Measurements from ENCODE around the gene SF3B1. TPM values are rescaled to one million over a fixed set of nuclear protein-coding genes. Genes with fewer than 3 reads are reported as not detected.
"Not testable (repeated sequence)": the region's sequence is repeated elsewhere in the genome, so short reads cannot be mapped to it uniquely, and the experiment has no call there.

SF3B1 gene
- total RNA-seq, 1 experiment from 2014 or later: 250 TPM

DNA sequence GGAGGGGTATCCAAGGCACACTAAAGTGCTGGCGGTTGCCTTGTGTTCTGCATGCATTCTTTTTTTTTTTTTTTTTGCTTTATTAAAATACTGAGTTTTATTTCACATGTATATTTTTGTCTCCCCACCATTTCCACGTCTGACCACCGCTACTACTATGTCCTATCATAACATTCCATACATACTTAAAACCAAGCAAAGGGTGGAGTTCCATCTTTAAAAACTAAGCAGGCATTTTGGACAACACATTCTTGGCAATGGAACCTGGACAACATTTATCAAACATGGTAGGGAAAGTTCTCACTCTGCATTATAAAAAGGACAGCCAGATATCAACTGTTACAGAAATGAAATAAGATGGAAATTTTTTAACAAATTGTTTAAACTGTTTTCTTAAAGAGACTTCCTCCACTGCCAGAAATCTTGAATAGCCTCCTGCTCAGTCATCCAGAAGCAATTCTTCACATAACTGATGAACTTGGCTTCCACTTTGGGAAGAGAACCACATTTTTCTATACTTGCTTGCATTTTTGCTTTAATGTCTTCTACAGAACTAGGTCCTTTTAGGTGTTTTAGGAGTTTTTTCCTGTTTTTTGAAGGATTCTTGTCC lies 55.4 kb downstream of the SF3B1 start:
- H3K36me3 ChIP-seq; H3K27ac ChIP-seq; H3K4me1 ChIP-seq (replicated peaks); H3K27me3 ChIP-seq (replicated peaks); H3K9me3 ChIP-seq (replicated peaks); H3K4me3 ChIP-seq; DNase-seq (ENCODE audit: low read depth in 1 of 2, low spot score in 2 of 2): not testable (repeated sequence)

DNA sequence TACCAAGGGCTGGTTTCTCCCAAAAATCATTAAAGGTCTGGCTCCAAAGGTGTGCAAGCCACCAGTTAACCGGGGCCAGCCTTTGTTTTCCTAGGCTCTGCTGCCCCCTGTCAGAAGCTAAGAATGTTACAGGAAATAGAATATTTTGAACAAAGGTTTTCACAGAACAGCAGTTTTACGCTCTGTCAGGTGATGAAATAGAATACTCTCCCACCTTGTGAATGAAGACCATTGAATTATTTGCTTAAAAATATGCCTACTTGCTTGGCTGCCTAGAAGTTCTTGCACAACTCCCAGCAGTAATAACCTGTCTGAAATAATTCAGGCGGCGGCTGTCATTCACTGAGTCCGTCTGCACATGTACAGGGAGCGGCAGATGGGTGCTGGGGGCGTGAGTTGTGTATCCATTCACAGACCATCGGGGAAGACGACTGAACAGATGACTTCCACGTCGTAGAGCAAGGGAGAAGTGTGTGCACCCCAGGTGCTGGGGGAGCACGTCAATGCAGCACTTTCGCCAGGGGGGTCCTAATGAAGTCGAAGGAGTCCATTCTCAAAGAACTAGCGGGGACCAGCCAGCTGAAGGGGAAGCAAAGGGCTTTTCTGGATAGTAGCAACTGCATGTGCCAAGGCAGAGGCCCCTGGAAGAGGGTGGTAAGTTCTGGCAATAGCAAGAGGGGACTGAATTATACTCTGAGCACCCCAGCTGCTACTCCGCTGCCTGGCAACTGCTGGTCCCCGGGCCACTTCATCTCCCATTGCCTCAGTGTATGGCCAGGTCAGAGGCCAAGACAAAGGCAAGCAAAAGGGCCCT lies 56.1 kb downstream of the SF3B1 start:
- peak in 1 of 2 experiments; percentile 37 for DNase-seq (ENCODE audit: low read depth in 1 of 2, low spot score in 2 of 2)
- Histone ChIP-seq H3K9me3 (replicated peaks) (no peaks in the 10 kb centered on the region), H3K27ac (no peak overlapping the region), H3K4me1 (replicated peaks) (peaks cover 5% of the 10 kb centered on the region; the same call in 1 of the 2 replicates), H3K36me3 (no peaks in the 10 kb centered on the region), H3K27me3 (replicated peaks) (no peaks in the 10 kb centered on the region), H3K4me3 (no peak overlapping the region)

DNA sequence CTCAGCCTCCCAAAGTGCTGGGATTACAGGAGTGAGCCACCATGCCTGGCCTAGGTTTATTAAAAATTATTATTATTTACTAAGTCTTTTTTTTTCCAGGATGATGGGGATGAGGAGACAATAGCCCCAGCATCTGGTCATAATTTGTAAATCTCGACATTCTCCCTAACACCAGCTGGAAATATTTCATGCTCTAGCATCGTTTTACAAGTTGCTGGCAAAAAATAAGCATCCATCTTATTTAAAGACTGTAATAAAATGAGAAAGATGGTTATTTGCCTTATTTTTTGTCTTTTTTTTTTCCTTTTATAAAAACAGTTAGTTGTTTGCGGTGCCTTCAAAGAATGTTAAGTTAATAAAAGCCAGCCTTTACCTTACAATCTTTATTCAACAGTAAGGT lies 56.7 kb downstream of the SF3B1 start:
- H3K36me3 ChIP-seq: no peaks in the 10 kb centered on the region
- H3K4me1 ChIP-seq (replicated peaks): peaks cover 5% of the 10 kb centered on the region; the same call in 1 of the 2 replicates
- DNase-seq (ENCODE audit: low read depth in 1 of 2, low spot score in 2 of 2): no peak
- no peak overlapping the region for H3K4me3 ChIP-seq
- no peaks in the 10 kb centered on the region for H3K9me3 ChIP-seq (replicated peaks)
- no peak overlapping the region for H3K27ac ChIP-seq
- H3K27me3 ChIP-seq (replicated peaks): no peaks in the 10 kb centered on the region

DNA sequence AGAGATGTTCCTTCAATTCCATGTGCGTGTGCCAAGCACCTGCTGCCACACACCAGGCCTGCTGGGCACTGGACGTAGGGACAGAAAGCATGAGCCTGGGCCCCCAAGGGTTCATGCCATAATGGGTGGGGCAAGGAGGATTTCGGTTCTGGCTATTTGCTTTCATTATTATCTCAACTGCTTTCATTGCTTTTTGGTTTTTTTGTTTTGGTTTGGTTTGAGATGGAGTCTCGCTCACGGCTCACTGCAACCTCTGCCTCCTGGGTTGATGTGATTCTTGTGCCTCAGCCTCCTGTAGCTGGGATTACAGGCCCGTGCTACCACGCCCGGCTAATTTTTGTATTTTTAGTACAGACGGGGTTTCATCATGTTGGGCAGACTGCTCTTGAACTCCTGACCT lies 57.2 kb downstream of the SF3B1 start:
- DNase-seq (ENCODE audit: low read depth in 1 of 2, low spot score in 2 of 2): no peak
- Histone ChIP-seq H3K27ac (no peak overlapping the region), H3K36me3 (no peaks in the 10 kb centered on the region)

DNA sequence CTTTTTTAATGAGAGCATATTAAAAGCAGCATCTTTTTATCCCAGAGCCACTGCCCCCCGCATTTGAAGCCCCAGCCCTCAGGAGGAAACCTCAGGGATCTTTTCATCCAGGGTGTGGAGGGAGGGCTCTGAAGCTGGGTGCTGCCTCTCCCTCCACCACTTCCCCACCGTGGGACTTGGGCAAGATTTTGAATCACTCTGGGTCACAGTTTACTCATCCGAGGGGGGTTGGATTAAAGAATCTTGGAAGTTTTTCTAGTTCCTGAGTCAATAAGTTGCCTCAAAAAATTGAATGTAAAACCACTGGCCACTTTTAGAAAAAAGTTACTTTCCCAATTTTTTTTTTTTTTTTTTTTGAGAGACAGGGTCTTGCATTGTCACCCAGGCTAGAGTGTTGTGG lies 62.2 kb downstream of the SF3B1 start:
- Histone ChIP-seq H3K36me3 (no peaks in the 10 kb centered on the region), H3K9me3 (replicated peaks) (no peaks in the 10 kb centered on the region), H3K27me3 (replicated peaks) (no peaks in the 10 kb centered on the region), H3K27ac (no peak overlapping the region), H3K4me3 (no peak overlapping the region), H3K4me1 (replicated peaks) (no peaks in the 10 kb centered on the region)
- no peak for DNase-seq (ENCODE audit: low read depth in 1 of 2, low spot score in 2 of 2)

More for the DNA sequence above, 57.2 kb downstream of the SF3B1 start:
- H3K4me3 ChIP-seq: no peak overlapping the region
- no peaks in the 10 kb centered on the region for H3K27me3 ChIP-seq (replicated peaks)
- H3K9me3 ChIP-seq (replicated peaks): no peaks in the 10 kb centered on the region
- peaks cover 5% of the 10 kb centered on the region; the same call in 1 of the 2 replicates for H3K4me1 ChIP-seq (replicated peaks)

DNA sequence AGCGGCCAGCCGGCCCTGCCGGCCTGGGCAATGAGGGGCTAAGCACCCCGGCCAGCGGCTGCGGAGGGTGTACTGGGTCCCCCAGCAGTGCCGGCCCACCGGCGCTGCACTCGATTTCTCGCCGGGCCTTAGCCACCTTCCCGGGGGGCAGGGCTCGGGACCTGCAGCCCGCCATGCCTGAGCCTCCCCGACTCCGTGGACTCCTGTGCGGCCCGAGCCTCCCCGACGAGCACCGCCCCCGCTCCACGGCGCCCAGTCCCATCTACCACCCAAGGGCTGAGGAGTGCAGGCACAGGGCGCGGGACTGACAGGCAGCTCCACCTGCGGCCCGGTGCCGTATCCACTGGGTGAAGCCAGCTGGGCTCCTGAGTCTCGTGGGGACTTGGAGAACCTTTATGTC lies 64.2 kb downstream of the SF3B1 start:
- H3K4me1 ChIP-seq (replicated peaks); H3K9me3 ChIP-seq (replicated peaks); H3K27ac ChIP-seq; DNase-seq (ENCODE audit: low read depth in 1 of 2, low spot score in 2 of 2); H3K4me3 ChIP-seq; H3K36me3 ChIP-seq; H3K27me3 ChIP-seq (replicated peaks): not testable (repeated sequence)

DNA sequence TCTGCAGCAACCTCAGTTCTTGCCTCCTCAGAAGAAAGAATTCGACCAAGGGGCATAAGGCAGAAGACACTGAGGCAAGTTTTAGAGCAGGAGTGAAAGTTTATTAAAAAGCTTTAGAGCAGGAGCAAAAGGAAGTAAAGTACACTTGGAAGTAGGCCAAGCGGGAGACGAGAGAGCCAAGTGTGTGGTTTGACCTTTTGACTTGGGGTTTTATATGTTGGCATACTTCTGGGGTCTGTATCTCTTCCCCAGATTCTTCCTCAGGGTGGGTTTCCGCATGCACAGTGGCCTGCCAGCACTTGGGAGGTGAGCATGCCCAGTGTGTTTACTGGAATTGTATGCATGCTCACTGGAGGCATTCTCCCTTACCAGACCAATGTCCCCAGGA lies 64.9 kb downstream of the SF3B1 start:
- Histone ChIP-seq H3K4me3 (no peak overlapping the region), H3K36me3 (no peaks in the 10 kb centered on the region), H3K9me3 (replicated peaks) (no peaks in the 10 kb centered on the region), H3K27me3 (replicated peaks) (no peaks in the 10 kb centered on the region), H3K4me1 (replicated peaks) (no peaks in the 10 kb centered on the region), H3K27ac (no peak overlapping the region)
- no peak for DNase-seq (ENCODE audit: low read depth in 1 of 2, low spot score in 2 of 2)

DNA sequence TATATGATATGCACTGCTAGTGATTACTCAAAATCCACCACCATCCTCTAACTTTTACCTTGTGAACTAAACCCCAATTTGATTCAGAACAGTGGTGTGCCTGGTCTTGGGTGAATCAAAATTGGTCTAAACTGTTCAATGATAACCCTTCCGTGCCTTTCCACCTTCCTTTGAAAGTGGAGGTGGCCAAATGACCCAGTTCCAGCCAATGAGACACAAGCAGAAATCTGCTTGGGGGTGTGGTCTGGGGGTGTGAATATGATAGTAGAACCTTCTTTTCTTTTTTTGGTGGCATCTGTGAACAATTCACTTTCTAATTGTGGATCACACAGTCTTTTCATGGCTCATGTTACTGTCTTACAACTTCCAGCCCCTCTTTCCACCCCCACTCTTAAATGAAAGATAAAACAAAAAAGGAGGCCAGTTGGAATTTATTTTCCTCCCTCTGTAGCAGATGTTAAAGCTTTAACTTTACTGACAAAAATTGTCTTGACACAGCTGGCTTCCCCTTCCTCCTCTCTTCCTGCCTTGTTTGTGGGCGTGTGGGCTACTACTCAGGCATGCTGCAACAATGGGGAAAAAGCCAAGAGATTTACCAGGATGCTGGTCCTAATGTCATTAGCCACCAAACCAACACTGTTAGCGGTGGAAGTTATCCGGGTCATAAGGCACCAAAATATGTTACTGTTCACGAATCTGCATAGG lies 65.4 kb downstream of the SF3B1 start:
- Histone ChIP-seq H3K27me3 (replicated peaks) (no peaks in the 10 kb centered on the region), H3K36me3 (no peaks in the 10 kb centered on the region), H3K4me1 (replicated peaks) (no peaks in the 10 kb centered on the region), H3K9me3 (replicated peaks) (no peaks in the 10 kb centered on the region), H3K27ac (no peak overlapping the region), H3K4me3 (no peak overlapping the region)
- no peak for DNase-seq (ENCODE audit: low read depth in 1 of 2, low spot score in 2 of 2)

DNA sequence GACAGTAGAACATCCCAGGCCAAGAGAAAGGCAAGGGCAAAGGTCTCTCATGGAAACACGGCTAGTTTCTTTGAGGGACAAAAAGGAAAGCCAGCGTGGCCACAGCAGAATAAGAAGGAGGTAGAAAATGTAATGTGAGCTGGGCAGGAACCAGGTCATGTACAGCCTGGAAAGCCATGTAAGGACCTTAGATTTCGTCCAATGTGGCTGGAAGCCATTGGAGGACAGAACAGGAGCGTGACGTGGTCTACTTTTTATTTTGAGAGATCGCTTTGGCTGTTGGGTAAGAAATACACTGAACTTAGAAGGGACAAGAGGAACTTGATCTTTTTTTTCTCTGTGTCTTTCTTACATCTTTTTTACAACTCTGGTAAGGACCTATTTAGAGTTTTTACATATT lies 66.4 kb downstream of the SF3B1 start:
- no peak overlapping the region for H3K27ac ChIP-seq
- H3K36me3 ChIP-seq: no peaks in the 10 kb centered on the region
- no peak for DNase-seq (ENCODE audit: low read depth in 1 of 2, low spot score in 2 of 2)
- no peaks in the 10 kb centered on the region for H3K4me1 ChIP-seq (replicated peaks)
- H3K4me3 ChIP-seq: no peak overlapping the region
- H3K27me3 ChIP-seq (replicated peaks): no peaks in the 10 kb centered on the region
- H3K9me3 ChIP-seq (replicated peaks): no peaks in the 10 kb centered on the region

DNA sequence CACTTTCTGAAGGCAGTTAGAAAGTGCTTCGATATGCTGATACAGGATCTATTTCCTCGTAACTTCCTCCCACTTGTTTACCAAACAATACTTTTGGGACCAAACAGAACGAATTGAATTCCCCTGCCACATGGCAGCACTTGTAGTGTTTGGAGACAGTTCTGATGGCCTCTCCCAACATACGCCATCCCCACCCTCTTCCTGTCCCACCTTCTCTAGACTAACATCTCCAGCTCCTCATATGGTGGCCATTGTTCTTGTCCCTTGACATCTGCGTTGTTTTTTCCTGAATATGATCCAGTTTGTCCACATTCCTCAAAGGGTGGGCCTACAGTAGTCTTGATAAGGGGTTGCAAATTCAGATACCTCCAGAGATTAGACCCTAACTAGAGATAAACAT lies 70.8 kb downstream of the SF3B1 start:
- Histone ChIP-seq H3K4me3 (no peak overlapping the region), H3K9me3 (replicated peaks) (no peaks in the 10 kb centered on the region), H3K27me3 (replicated peaks) (no peaks in the 10 kb centered on the region), H3K27ac (no peak overlapping the region), H3K36me3 (no peaks in the 10 kb centered on the region), H3K4me1 (replicated peaks) (peaks cover 4% of the 10 kb centered on the region; the same call in 1 of the 2 replicates)
- DNase-seq (ENCODE audit: low read depth in 1 of 2, low spot score in 2 of 2): no peak

DNA sequence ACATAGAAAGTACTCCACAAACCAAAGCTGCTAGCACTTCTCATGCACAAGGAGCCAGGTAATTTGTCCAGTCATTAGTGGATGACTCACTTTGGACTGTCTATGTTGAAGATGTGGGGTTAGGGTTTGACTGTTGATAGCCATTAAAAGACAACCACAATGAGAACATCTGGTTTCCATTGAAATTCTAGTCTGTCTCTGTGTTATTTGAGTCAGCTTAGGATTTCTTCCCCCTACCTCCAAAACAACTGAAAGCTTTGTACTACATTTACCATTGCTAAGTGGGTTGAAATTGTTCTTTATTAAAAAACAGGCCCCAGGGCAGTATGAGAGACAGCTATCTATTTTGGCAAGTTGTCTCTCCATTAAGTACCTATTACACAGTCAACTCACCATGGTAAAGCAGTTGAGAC lies 74.1 kb downstream of the SF3B1 start:
- Histone ChIP-seq H3K4me1 (replicated peaks) (peaks cover 4% of the 10 kb centered on the region; the same call in 1 of the 2 replicates), H3K27ac (no peak overlapping the region), H3K36me3 (no peaks in the 10 kb centered on the region), H3K27me3 (replicated peaks) (no peaks in the 10 kb centered on the region), H3K4me3 (no peak overlapping the region), H3K9me3 (replicated peaks) (no peaks in the 10 kb centered on the region)
- DNase-seq (ENCODE audit: low read depth in 1 of 2, low spot score in 2 of 2): peak in 1 of 2 experiments; percentile 42

DNA sequence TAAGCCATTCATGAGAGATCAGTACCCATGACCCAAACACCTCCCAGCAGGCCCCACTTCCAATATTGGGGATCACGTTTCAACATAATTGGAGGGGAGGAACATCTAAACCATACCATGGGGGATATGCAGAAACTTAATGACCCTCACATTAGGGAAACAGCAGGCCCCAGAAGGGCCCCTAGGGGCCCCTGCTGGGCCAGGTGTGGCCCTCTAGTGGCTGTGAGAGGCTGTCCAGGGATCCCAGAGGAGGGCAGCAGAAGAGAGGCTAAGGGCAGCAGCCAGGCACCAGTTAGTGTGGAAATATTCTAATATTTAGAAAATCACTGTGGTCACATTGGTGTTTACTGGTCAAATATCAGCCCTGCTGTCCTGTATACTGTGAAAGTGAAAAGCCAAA lies 75.0 kb downstream of the SF3B1 start:
- Histone ChIP-seq H3K4me3 (no peak overlapping the region), H3K4me1 (replicated peaks) (peaks cover 4% of the 10 kb centered on the region; the same call in 1 of the 2 replicates), H3K36me3 (no peaks in the 10 kb centered on the region), H3K9me3 (replicated peaks) (no peaks in the 10 kb centered on the region), H3K27me3 (replicated peaks) (no peaks in the 10 kb centered on the region), H3K27ac (no peak overlapping the region)
- no peak for DNase-seq (ENCODE audit: low read depth in 1 of 2, low spot score in 2 of 2)

DNA sequence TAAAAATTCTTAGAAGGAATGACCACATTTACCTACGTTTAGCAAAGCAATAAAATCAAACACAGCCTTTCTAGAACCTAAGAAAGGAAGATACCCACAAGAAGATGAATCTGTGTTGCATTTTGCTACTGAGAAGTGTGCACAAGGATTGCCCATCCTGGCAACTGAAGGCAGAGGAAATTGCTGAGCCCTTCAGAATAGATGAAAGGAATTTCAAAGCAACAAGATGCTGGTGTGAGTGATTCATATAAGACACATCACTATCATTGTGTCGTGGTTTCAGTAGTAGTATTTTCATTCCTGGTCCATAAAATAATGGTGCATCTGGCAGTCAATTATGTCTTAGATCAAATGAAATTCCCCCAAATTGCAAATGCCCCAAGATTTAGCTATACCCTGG lies 75.9 kb downstream of the SF3B1 start:
- DNase-seq (ENCODE audit: low read depth in 1 of 2, low spot score in 2 of 2): no peak
- Histone ChIP-seq H3K9me3 (replicated peaks) (no peaks in the 10 kb centered on the region), H3K4me1 (replicated peaks) (peaks cover 4% of the 10 kb centered on the region; the same call in 1 of the 2 replicates), H3K27me3 (replicated peaks) (no peaks in the 10 kb centered on the region), H3K4me3 (no peak overlapping the region), H3K27ac (no peak overlapping the region), H3K36me3 (no peaks in the 10 kb centered on the region)

DNA sequence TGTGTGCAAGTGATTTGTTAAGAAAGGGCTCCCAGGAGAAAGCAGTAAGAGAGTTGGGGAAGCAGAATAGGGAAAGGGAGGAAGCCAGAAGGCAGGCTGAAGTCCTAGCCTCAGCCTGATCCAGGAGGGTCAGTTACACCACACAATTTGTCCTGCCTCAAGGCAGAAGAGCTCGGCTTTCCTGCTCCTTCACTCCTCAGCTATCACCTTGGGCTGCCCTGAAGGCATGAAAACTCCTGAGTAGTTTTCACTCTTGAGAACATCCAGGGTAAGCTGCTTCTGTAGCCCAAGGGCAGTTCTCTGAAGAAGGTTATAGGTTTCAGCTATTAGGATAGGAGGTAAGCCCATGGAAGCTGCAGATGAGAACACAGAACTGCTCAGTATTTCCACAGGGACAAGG lies 76.8 kb downstream of the SF3B1 start:
- Histone ChIP-seq H3K4me1 (replicated peaks) (peaks cover 4% of the 10 kb centered on the region; the same call in 1 of the 2 replicates), H3K27me3 (replicated peaks) (no peaks in the 10 kb centered on the region), H3K9me3 (replicated peaks) (no peaks in the 10 kb centered on the region), H3K36me3 (no peaks in the 10 kb centered on the region), H3K4me3 (no peak overlapping the region), H3K27ac (no peak overlapping the region)
- no peak for DNase-seq (ENCODE audit: low read depth in 1 of 2, low spot score in 2 of 2)
